HepG2 (cell line): ENCODE measurements around the gene TMEM184B. TPM values are rescaled to one million over a fixed set of nuclear protein-coding genes. Genes with fewer than 3 reads are reported as not detected.

ENCODE experiments used
- ATAC-seq: fragments of 200-7000 bp; cut with Tn5 transposase; 3 replicates; pipeline ENCODE4 v1.9.1; 2020; ENCODE audit warnings: mild to moderate bottlenecking, moderate library complexity
- BruUV-seq: library from RNA; stranded (reverse); fragments of 400-500 nt; replicated peaks from 2 replicates; lab custom pipeline; 2021; lab: Mats Ljungman, UMichigan
- CTCF ChIA-PET: fragments of 300-600 bp; formaldehyde crosslinking; extraction: SDS; loops from one replicate; lab custom pipeline; 2021; ENCODE audit warnings: low total read pairs, inconsistent platforms, low intra/inter-chr PET ratio; lab: Yijun Ruan, JAX
- POLR2A ChIA-PET: fragments of 350-600 bp; sonication (Branson Sonifier 250); formaldehyde crosslinking; loops from one replicate; lab custom pipeline; 2020; ENCODE audit warnings: antibody characterized with exemption, inconsistent platforms; lab: Yijun Ruan, JAX
- DNase-seq: peaks from one replicate; pipeline ENCODE4 v3.0.0-alpha.2; 2015; ENCODE audit warnings: low spot score
- FAIRE-seq: peaks from 3 replicates; lab custom pipeline; 2011; peaks lifted over from hg19 to GRCh38; lab: Jason Lieb, UNC
- H2AFZ ChIP-seq: one replicate; pipeline ENCODE4 v1.6.1; 2011; ENCODE audit warnings: low read length, inconsistent platforms
- H3K27ac ChIP-seq: fragments of 300-600 bp; 3 replicates; pipeline ENCODE4 v1.8.0; 2011; ENCODE audit warnings: mixed run types, mild to moderate bottlenecking, mixed read lengths, low read length, inconsistent platforms; ENCODE audit not compliant: insufficient read depth; ENCODE audit errors: extremely low read length
- H3K27me3 ChIP-seq, 2 experiments: fragments of 200-600 bp in 1 of 2; 2 replicates in 1 of 2; 3 replicates in 1 of 2; pipeline versions ENCODE4 v1.6.0 to v1.8.0; 2011; ENCODE audit warnings: low read length in 2 of 2, mild to moderate bottlenecking in 2 of 2, moderate library complexity in 2 of 2, inconsistent platforms in 1 of 2; ENCODE audit not compliant: insufficient read depth in 2 of 2, control insufficient read depth in 1 of 2
- H3K36me3 ChIP-seq, 2 experiments: fragments of 200-600 bp in 1 of 2; replicated peaks in 1 of 2; 2 replicates in 1 of 2; 3 replicates in 1 of 2; pipeline versions ENCODE4 v1.5.1 to v1.8.0; 2011; ENCODE audit warnings: low read length in 2 of 2, inconsistent platforms in 1 of 2; ENCODE audit not compliant: insufficient read depth in 2 of 2, control insufficient read depth in 1 of 2
- H3K4me1 ChIP-seq: 2 replicates; pipeline ENCODE4 v1.5.1; 2012; ENCODE audit warnings: low read length, inconsistent platforms; ENCODE audit not compliant: insufficient read depth
- H3K4me2 ChIP-seq: 2 replicates; pipeline ENCODE4 v1.6.0; 2011; ENCODE audit warnings: low read depth, low read length, inconsistent platforms
- H3K4me3 ChIP-seq, 3 experiments: fragments of 200-600 bp in 1 of 3; sonication (generic), shearing (Covaris generic) in 1 of 3; replicated peaks in 1 of 3; 2 replicates each; pipeline ENCODE4 v1.5.1; 2011 to 2016; ENCODE audit warnings: low read length in 3 of 3, inconsistent platforms in 2 of 3, low read depth in 2 of 3, mild to moderate bottlenecking in 2 of 3, control low read depth in 1 of 3, mixed read lengths in 1 of 3; ENCODE audit not compliant: insufficient read depth in 1 of 3
- H3K79me2 ChIP-seq: one replicate; pipeline ENCODE4 v1.6.1; 2011; ENCODE audit warnings: low read length, inconsistent platforms; ENCODE audit not compliant: insufficient read depth
- H3K9ac ChIP-seq: 2 replicates; pipeline ENCODE4 v1.6.0; 2011; ENCODE audit warnings: mild to moderate bottlenecking, low read depth, low read length, inconsistent platforms; ENCODE audit not compliant: insufficient read depth
- H3K9me3 ChIP-seq: 2 replicates; pipeline ENCODE4 v1.5.1; 2012; ENCODE audit warnings: mild to moderate bottlenecking, low read length
- H4K20me1 ChIP-seq: 2 replicates; pipeline ENCODE4 v1.6.0; 2011; ENCODE audit warnings: inconsistent platforms, mild to moderate bottlenecking, low read length, moderate library complexity; ENCODE audit not compliant: insufficient read depth
- DPF2 ChIP-seq: sonication (generic); formaldehyde crosslinking; IDR thresholded peaks from 2 replicates; pipeline ENCODE4 v1.4.0; 2020; ENCODE audit warnings: mild to moderate bottlenecking, low read depth, missing genetic modification reagents, borderline replicate concordance
- EP300 ChIP-seq, 3 experiments: sonication (generic) in 1 of 3; formaldehyde crosslinking in 1 of 3; IDR thresholded peaks; 2 replicates each; pipeline versions ENCODE4 v1.5.1 to v1.6.1; 2011 to 2020; ENCODE audit warnings: low read depth in 2 of 3, low read length in 2 of 3, borderline replicate concordance in 1 of 3, improper control_type of control experiment in 1 of 3, mild to moderate bottlenecking in 1 of 3, missing genetic modification reagents in 1 of 3, moderate library complexity in 1 of 3
- HMG20A ChIP-seq: IDR thresholded peaks from 2 replicates; pipeline ENCODE4 v1.6.1; 2016; ENCODE audit warnings: borderline replicate concordance
- HNF4G ChIP-seq, 2 experiments: sonication (generic) in 1 of 2; formaldehyde crosslinking in 1 of 2; IDR thresholded peaks; 2 replicates each; pipeline versions ENCODE4 v1.4.0 to v1.6.1; 2011 to 2020; ENCODE audit warnings: borderline replicate concordance in 2 of 2, low read depth in 2 of 2, mild to moderate bottlenecking in 2 of 2, low read length in 1 of 2, missing genetic modification reagents in 1 of 2, moderate library complexity in 1 of 2
- KDM3A ChIP-seq: IDR thresholded peaks from 2 replicates; pipeline ENCODE4 v1.6.1; 2018; ENCODE audit warnings: low read depth, missing compliant biosample characterization
- MIXL1 ChIP-seq: IDR thresholded peaks from 2 replicates; pipeline ENCODE4 v1.6.1; 2016
- NFIB ChIP-seq: sonication (generic); formaldehyde crosslinking; IDR thresholded peaks from 2 replicates; pipeline ENCODE4 v1.9.0; 2021; ENCODE audit warnings: missing genetic modification reagents, mild to moderate bottlenecking, borderline replicate concordance
- NR2C2 ChIP-seq: sonication (generic); formaldehyde crosslinking; IDR thresholded peaks from 2 replicates; pipeline ENCODE4 v1.4.0; 2020; ENCODE audit warnings: missing genetic modification reagents, mild to moderate bottlenecking, moderate library complexity, borderline replicate concordance
- PITX1 ChIP-seq: sonication (generic); formaldehyde crosslinking; IDR thresholded peaks from 2 replicates; pipeline ENCODE4 v1.5.1; 2020; ENCODE audit warnings: mild to moderate bottlenecking, missing genetic modification reagents
- SOX13 ChIP-seq, 3 experiments: fragments of 450-650 bp in 1 of 3; sonication (generic) in 1 of 3; formaldehyde crosslinking in 1 of 3; IDR thresholded peaks in 2 of 3; conservative IDR thresholded peaks in 1 of 3; 2 replicates each; pipeline versions ENCODE4 v1.5.0 to v1.6.1; 2016 to 2020; ENCODE audit warnings: antibody characterized with exemption in 1 of 3, mild to moderate bottlenecking in 1 of 3, missing compliant biosample characterization in 1 of 3, missing genetic modification reagents in 1 of 3, moderate library complexity in 1 of 3
- ZFP36 ChIP-seq: fragments of 150-350 bp; IDR thresholded peaks from 2 replicates; pipeline ENCODE4 v1.6.1; 2018; ENCODE audit warnings: borderline replicate concordance, low read length, low read depth; ENCODE audit not compliant: partially characterized antibody
- ZNF17 ChIP-seq: sonication (generic); formaldehyde crosslinking; IDR thresholded peaks from 2 replicates; pipeline ENCODE4 v1.5.0; 2020; ENCODE audit warnings: mild to moderate bottlenecking, missing genetic modification reagents
- ZNF282 ChIP-seq: fragments of 450-650 bp; IDR thresholded peaks from 2 replicates; pipeline ENCODE4 v1.6.1; 2018; ENCODE audit not compliant: partially characterized antibody
- ZNF547 ChIP-seq: sonication (generic); formaldehyde crosslinking; IDR thresholded peaks from 2 replicates; pipeline ENCODE4 v1.5.1; 2020; ENCODE audit warnings: mild to moderate bottlenecking, missing genetic modification reagents
- WGBS: methylation state at CpG from one replicate; pipeline ENCODE4 v1.1.6; 2017; ENCODE audit warnings: low lambda C conversion rate; 5-methylcytosine and 5-hydroxymethylcytosine counted together
- in situ Hi-C: cut with HindIII; loops from 2 replicates; pipeline ENCODE4 v1.10.0; 2017; ENCODE audit warnings: low pct_unique_long_range_greater_than_20kb; ENCODE audit not compliant: extremely low pct_ligation_motif_present
- intact Hi-C: fragments of 100-400 bp; cut with micrococcal nuclease; formaldehyde crosslinking; loops from one replicate; pipeline ENCODE4 v1.10.0; 2022; ENCODE audit not compliant: unreplicated experiment
- polyA plus RNA-seq, 8 experiments: library from polyadenylated mRNA; depleted of rRNA in 3 of 8; stranded (reverse) in 7 of 8; unstranded in 1 of 8; fragments of >200 nt; fragmentation: Illumina TruSeq in 4 of 8; extraction: Trizol in 4 of 8; gene quantifications; 2 replicates each; pipeline versions ENCODE4 v1.2.1 to v1.2.3, GENCODE V29; 2011 to 2016; ENCODE audit warnings: low read depth in 4 of 8, missing spikeins in 1 of 8, mixed read lengths in 1 of 8; ENCODE audit not compliant: insufficient read depth in 1 of 8
- total RNA-seq, 5 experiments: library from RNA; depleted of rRNA; stranded (reverse); fragments of >200 nt; fragmentation: Illumina TruSeq; extraction: Trizol; gene quantifications; 2 replicates each; pipeline ENCODE4 v1.2.3, GENCODE V29; 2016; ENCODE audit warnings: low read depth in 1 of 5
- TF ChIP-seq, protein P1 (sequence below): sonication (generic); formaldehyde crosslinking; IDR thresholded peaks from 2 replicates; pipeline ENCODE4 v1.5.1; 2020; ENCODE audit warnings: mild to moderate bottlenecking, moderate library complexity, missing genetic modification reagents
- TF ChIP-seq, protein P2 (sequence below): IDR thresholded peaks from 2 replicates; pipeline ENCODE4 v1.4.0; 2020; ENCODE audit warnings: mild to moderate bottlenecking, missing genetic modification reagents

Gene TMEM184B
- total and polyA plus RNA-seq, 2 of the 13 experiments (the other 11 are each of a cell fraction or from before 2014, with no cell fraction given) = 15.9 to 16.0 TPM

DNA sequence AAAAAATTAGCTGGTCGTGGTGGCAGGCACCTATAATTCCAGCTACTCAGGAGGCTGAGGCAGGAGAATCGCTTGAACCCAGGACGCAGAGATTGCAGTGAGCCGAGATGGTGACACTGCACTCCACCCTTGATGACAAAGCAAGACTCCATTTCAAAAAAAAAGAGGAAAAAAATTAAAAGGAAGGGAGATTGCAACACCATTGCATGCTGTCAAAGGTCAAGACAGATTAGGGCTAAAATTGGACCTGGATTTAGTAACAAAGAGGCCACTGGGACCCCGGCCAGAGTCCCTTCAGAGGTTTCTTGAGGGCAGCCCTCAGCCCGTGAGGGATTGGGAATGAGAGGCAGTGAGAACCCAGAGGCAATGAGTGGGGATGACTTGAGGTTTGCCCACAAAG lies 79.2 kb downstream of the TMEM184B start:
- Histone ChIP-seq H3K4me3 (peak overlapping the region in 1 of 3 experiments; percentile 4; a peak in 1 of 6 replicates), H3K9me3 (no peaks in the 10 kb centered on the region), H3K27ac (no peak overlapping the region), H2AFZ (no peak overlapping the region), H3K4me1 (peaks cover 62% of the 10 kb centered on the region), H3K4me2 (peak overlapping the region; percentile 42), H3K27me3 (no peaks in the 10 kb centered on the region), H3K79me2 (no peaks in the 10 kb centered on the region), H3K9ac (no peak overlapping the region), H3K36me3 (no peaks in the 10 kb centered on the region), H4K20me1 (no peaks in the 10 kb centered on the region)
- intact Hi-C loops = no loop called here
- in situ Hi-C loops = no loop called here
- POLR2A ChIA-PET = interaction anchor here (2.1 kb wide), 1 partner anchor 12 kb away, joined by 8 read pairs; the partner anchor contains the start of gene PLA2G6
- ATAC-seq (no peak), DNase-seq (no peak), FAIRE-seq (peak; percentile 52)
- CTCF ChIA-PET = no interaction called here
- no TSS peak for BruUV-seq
- WGBS = 1% methylated on average over 6 of the region's 6 CpGs
- TF ChIP-seq SOX13 (IDR thresholded peaks at IDR 0.05) = no peak
- peak in 1 of 2 experiments; percentile 63; a peak in 1 of 4 replicates for TF ChIP-seq SOX13 (CRISPR knock-in tag; conservative IDR thresholded peaks at IDR 0.05 in 1 of 2, IDR thresholded peaks at IDR 0.05 in 1 of 2)
- TF ChIP-seq DPF2 (CRISPR knock-in tag) = no peak
- TF ChIP-seq ZFP36 = no peak
- TF ChIP-seq EP300 (IDR thresholded peaks at IDR 0.05; ENCODE audit: low read depth in 2 of 2, low read length in 2 of 2) = peak in 1 of 2 experiments; percentile 75; a peak in 2 of 4 replicates
- TF ChIP-seq EP300 (CRISPR knock-in tag; IDR thresholded peaks at IDR 0.05; ENCODE audit: borderline replicate concordance) = no peak
- TF ChIP-seq, protein P1, sequence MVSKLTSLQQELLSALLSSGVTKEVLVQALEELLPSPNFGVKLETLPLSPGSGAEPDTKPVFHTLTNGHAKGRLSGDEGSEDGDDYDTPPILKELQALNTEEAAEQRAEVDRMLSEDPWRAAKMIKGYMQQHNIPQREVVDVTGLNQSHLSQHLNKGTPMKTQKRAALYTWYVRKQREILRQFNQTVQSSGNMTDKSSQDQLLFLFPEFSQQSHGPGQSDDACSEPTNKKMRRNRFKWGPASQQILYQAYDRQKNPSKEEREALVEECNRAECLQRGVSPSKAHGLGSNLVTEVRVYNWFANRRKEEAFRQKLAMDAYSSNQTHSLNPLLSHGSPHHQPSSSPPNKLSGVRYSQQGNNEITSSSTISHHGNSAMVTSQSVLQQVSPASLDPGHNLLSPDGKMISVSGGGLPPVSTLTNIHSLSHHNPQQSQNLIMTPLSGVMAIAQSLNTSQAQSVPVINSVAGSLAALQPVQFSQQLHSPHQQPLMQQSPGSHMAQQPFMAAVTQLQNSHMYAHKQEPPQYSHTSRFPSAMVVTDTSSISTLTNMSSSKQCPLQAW = 0 out of 2 replicates have a peak, but pooled peaks have one; percentile 25
- TF ChIP-seq PITX1 (CRISPR knock-in tag) = peak; percentile 52; the same call in 1 of the 2 replicates
- peak; percentile 91 for TF ChIP-seq HNF4G (IDR thresholded peaks at IDR 0.05; ENCODE audit: borderline replicate concordance, low read depth, low read length)
- TF ChIP-seq HNF4G (CRISPR knock-in tag; IDR thresholded peaks at IDR 0.05; ENCODE audit: borderline replicate concordance, low read depth) = no peak
- TF ChIP-seq ZNF282 = no peak
- peak; percentile 77 for TF ChIP-seq NR2C2
- no peak for TF ChIP-seq KDM3A
- peak; percentile 25; the same call in 1 of the 2 replicates for TF ChIP-seq HMG20A (CRISPR knock-in tag)
- no peak for TF ChIP-seq ZNF17 (CRISPR knock-in tag)
- no peak for TF ChIP-seq MIXL1 (CRISPR knock-in tag)
- TF ChIP-seq NFIB (CRISPR knock-in tag) = no peak
- TF ChIP-seq, protein P2, sequence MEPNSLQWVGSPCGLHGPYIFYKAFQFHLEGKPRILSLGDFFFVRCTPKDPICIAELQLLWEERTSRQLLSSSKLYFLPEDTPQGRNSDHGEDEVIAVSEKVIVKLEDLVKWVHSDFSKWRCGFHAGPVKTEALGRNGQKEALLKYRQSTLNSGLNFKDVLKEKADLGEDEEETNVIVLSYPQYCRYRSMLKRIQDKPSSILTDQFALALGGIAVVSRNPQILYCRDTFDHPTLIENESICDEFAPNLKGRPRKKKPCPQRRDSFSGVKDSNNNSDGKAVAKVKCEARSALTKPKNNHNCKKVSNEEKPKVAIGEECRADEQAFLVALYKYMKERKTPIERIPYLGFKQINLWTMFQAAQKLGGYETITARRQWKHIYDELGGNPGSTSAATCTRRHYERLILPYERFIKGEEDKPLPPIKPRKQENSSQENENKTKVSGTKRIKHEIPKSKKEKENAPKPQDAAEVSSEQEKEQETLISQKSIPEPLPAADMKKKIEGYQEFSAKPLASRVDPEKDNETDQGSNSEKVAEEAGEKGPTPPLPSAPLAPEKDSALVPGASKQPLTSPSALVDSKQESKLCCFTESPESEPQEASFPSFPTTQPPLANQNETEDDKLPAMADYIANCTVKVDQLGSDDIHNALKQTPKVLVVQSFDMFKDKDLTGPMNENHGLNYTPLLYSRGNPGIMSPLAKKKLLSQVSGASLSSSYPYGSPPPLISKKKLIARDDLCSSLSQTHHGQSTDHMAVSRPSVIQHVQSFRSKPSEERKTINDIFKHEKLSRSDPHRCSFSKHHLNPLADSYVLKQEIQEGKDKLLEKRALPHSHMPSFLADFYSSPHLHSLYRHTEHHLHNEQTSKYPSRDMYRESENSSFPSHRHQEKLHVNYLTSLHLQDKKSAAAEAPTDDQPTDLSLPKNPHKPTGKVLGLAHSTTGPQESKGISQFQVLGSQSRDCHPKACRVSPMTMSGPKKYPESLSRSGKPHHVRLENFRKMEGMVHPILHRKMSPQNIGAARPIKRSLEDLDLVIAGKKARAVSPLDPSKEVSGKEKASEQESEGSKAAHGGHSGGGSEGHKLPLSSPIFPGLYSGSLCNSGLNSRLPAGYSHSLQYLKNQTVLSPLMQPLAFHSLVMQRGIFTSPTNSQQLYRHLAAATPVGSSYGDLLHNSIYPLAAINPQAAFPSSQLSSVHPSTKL (CRISPR knock-in tag) = peak; percentile 47; the same call in 1 of the 2 replicates
- no peak for TF ChIP-seq ZNF547 (CRISPR knock-in tag)
